ENCODE measurements around the gene VPS37C.

The VPS37C gene

GRCh38 chr11:61118406-61118805 lies 42.8 kb downstream of the VPS37C start:
- Histone ChIP-seq H3K36me3 (no peaks in the 10 kb centered on the region), H3K4me1 (peaks cover 10 to 28% (median 19%) of the 10 kb centered on the region in 10 experiments), H3K4me3 (no peak overlapping the region), H3K4me2 (no peak overlapping the region), H4K20me1 (peaks cover 0 to 13% (median 0%) of the 10 kb centered on the region in 11 experiments; a peak in 2 of 22 replicates), H3K27me3 (no peaks in the 10 kb centered on the region), H3K9ac (no peak overlapping the region), H3K9me3 (replicated peaks in 1 of 11) (no peaks in the 10 kb centered on the region), H3K27ac (no peak overlapping the region)
- no peak for TF ChIP-seq Cebpa-rat (IDR thresholded peaks at IDR 0.05)

- H3K9ac ChIP-seq, result no peak overlapping the region
- no peak for TF ChIP-seq Cebpa-rat (IDR thresholded peaks at IDR 0.05)
- peaks cover 10 to 28% (median 21%) of the 10 kb centered on the region in 10 experiments for H3K4me1 ChIP-seq
- H3K27ac ChIP-seq, result no peak overlapping the region
- no peak overlapping the region for H3K4me2 ChIP-seq
- H3K36me3 ChIP-seq, result no peaks in the 10 kb centered on the region
- H3K4me3 ChIP-seq, result no peak overlapping the region
- no peaks in the 10 kb centered on the region for H3K27me3 ChIP-seq
- H3K9me3 ChIP-seq (replicated peaks in 1 of 11), result no peaks in the 10 kb centered on the region
- H4K20me1 ChIP-seq, result peaks cover 0 to 9% (median 0%) of the 10 kb centered on the region in 11 experiments; a peak in 2 of 22 replicates
Measured at GRCh38 chr11:61118004-61118403, 43.2 kb downstream of the VPS37C start.

- Histone ChIP-seq H3K9ac (no peak overlapping the region), H3K36me3 (no peaks in the 10 kb centered on the region), H3K27ac (no peak overlapping the region), H3K27me3 (no peaks in the 10 kb centered on the region), H3K4me1 (peaks cover 11 to 29% (median 23%) of the 10 kb centered on the region in 10 experiments), H3K4me3 (no peak overlapping the region), H4K20me1 (peaks cover 0 to 5% (median 0%) of the 10 kb centered on the region in 11 experiments; a peak in 2 of 22 replicates), H3K4me2 (no peak overlapping the region), H3K9me3 (replicated peaks in 1 of 11) (no peaks in the 10 kb centered on the region)
- TF ChIP-seq Cebpa-rat (IDR thresholded peaks at IDR 0.05), result no peak
Measured at GRCh38 chr11:61117168-61117520, 44.1 kb downstream of the VPS37C start.

GRCh38 chr11:61116426-61117167 lies 44.6 kb downstream of the VPS37C start:
- peaks cover 0 to 4% (median 0%) of the 10 kb centered on the region in 11 experiments; a peak in 1 of 22 replicates for H4K20me1 ChIP-seq
- H3K9ac ChIP-seq, result no peak overlapping the region
- no peaks in the 10 kb centered on the region for H3K27me3 ChIP-seq
- no peaks in the 10 kb centered on the region for H3K36me3 ChIP-seq
- no peak overlapping the region for H3K27ac ChIP-seq
- H3K4me3 ChIP-seq, result no peak overlapping the region
- peaks cover 16 to 35% (median 28%) of the 10 kb centered on the region in 10 experiments for H3K4me1 ChIP-seq
- H3K4me2 ChIP-seq, result no peak overlapping the region
- H3K9me3 ChIP-seq (replicated peaks in 1 of 11), result no peaks in the 10 kb centered on the region
- TF ChIP-seq Cebpa-rat (IDR thresholded peaks at IDR 0.05), result no peak

- no peaks in the 10 kb centered on the region for H3K36me3 ChIP-seq
- H3K9me3 ChIP-seq (replicated peaks in 1 of 11), result no peaks in the 10 kb centered on the region
- no peak overlapping the region for H3K9ac ChIP-seq
- no peak overlapping the region for H3K4me3 ChIP-seq
- H3K4me1 ChIP-seq, result peaks cover 19 to 37% (median 24%) of the 10 kb centered on the region in 10 experiments
- peak overlapping the region in 5 of 11 experiments; percentile 15 to 53 (median 39); a peak in 5 of 22 replicates for H3K4me2 ChIP-seq
- TF ChIP-seq Cebpa-rat (IDR thresholded peaks at IDR 0.05), result no peak
- peaks cover 0 to 4% (median 0%) of the 10 kb centered on the region in 11 experiments; a peak in 1 of 22 replicates for H4K20me1 ChIP-seq
- no peaks in the 10 kb centered on the region for H3K27me3 ChIP-seq
- H3K27ac ChIP-seq, result no peak overlapping the region
Measured at GRCh38 chr11:61115498-61116224, 45.6 kb downstream of the VPS37C start.

- H3K4me2 ChIP-seq, result peak overlapping the region; percentile 15 to 58 (median 46); a peak in 20 of 22 replicates
Measured at GRCh38 chr11:61114913-61115312, 46.3 kb downstream of the VPS37C start.

GRCh38 chr11:61113201-61113600 lies 48.0 kb downstream of the VPS37C start:
- no peaks in the 10 kb centered on the region for H3K27me3 ChIP-seq
- TF ChIP-seq Cebpa-rat (IDR thresholded peaks at IDR 0.05), result no peak

More at GRCh38 chr11:61114913-61115312, 46.3 kb downstream of the VPS37C start:
- peaks cover 0 to 4% (median 0%) of the 10 kb centered on the region in 11 experiments; a peak in 1 of 22 replicates for H4K20me1 ChIP-seq
- H3K36me3 ChIP-seq, result no peaks in the 10 kb centered on the region
- H3K27ac ChIP-seq, result no peak overlapping the region
- TF ChIP-seq Cebpa-rat (IDR thresholded peaks at IDR 0.05), result no peak
- peaks cover 19 to 37% (median 20%) of the 10 kb centered on the region in 10 experiments for H3K4me1 ChIP-seq
- H3K4me3 ChIP-seq, result no peak overlapping the region
- H3K27me3 ChIP-seq, result no peaks in the 10 kb centered on the region
- H3K9ac ChIP-seq, result no peak overlapping the region
- H3K9me3 ChIP-seq (replicated peaks in 1 of 11), result no peaks in the 10 kb centered on the region

GRCh38 chr11:61112575-61112974 lies 48.7 kb downstream of the VPS37C start:
- Histone ChIP-seq H3K36me3 (no peaks in the 10 kb centered on the region), H3K4me2 (peak overlapping the region in 3 of 11 experiments; percentile 36 to 57 (median 52); a peak in 5 of 22 replicates), H3K9ac (no peak overlapping the region), H4K20me1 (0 out of 22 replicates have a peak, but pooled peaks cover 0 to 4% (median 0%) of the 10 kb centered on the region in 11 experiments), H3K4me1 (peaks cover 15 to 37% (median 23%) of the 10 kb centered on the region in 10 experiments), H3K27me3 (no peaks in the 10 kb centered on the region), H3K27ac (no peak overlapping the region), H3K9me3 (replicated peaks in 1 of 11) (no peaks in the 10 kb centered on the region), H3K4me3 (no peak overlapping the region)
- no peak for TF ChIP-seq Cebpa-rat (IDR thresholded peaks at IDR 0.05)

More at GRCh38 chr11:61113201-61113600, 48.0 kb downstream of the VPS37C start:
- H3K9ac ChIP-seq, result no peak overlapping the region
- no peak overlapping the region; a peak in 1 of 22 replicates for H3K27ac ChIP-seq
- no peaks in the 10 kb centered on the region for H3K36me3 ChIP-seq
- H3K4me2 ChIP-seq, result 0 out of 22 replicates have a peak overlapping the region, but pooled peaks of 2 of the 11 experiments have one; percentile 2 to 36
- no peaks in the 10 kb centered on the region for H3K9me3 ChIP-seq (replicated peaks in 1 of 11)
- no peak overlapping the region for H3K4me3 ChIP-seq
- 0 out of 22 replicates have a peak, but pooled peaks cover 0 to 4% (median 0%) of the 10 kb centered on the region in 11 experiments for H4K20me1 ChIP-seq
- peaks cover 15 to 37% (median 23%) of the 10 kb centered on the region in 10 experiments for H3K4me1 ChIP-seq
